ENCODE results near the gene UBP1. TPM values are rescaled to one million over a fixed set of nuclear protein-coding genes. Genes with fewer than 3 reads are reported as not detected.
A peak's percentile ranks its signal among the peaks of the same experiment; 100 is the strongest.
"Not testable (repeated sequence)": the region's sequence is repeated elsewhere in the genome, so short reads cannot be mapped to it uniquely, and the experiment has no call there.

UBP1 gene
- total and polyA plus RNA-seq, 9 of the 15 experiments (the other 6 are each of a cell fraction or from before 2014, with no cell fraction given): 13.6 to 143 (median 79.6) TPM

DNA sequence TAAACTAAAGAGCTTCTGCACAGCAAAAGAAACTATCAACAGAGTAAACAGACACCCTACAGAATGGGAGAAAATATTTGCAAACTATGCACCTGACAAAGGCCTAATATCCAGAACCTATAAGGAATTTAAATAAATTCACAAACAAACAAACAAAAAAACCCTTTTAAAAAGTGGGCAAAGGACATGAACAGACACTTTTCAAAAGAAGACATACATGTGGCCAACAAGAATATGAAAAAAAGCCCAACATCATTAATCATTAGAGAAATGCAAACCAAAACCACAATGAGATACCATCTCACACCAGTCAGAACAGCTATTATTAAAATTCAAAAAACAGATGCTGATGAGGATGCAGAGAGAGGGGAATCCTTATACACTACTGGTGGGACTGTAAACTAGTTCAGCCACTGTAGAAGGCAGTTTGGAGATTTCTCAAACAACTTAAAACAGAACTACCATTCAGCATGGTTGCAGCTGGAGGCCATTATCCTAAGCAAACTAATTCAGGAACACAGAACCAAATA lies 101.2 kb downstream of the UBP1 start:
- H3K9me1 ChIP-seq (ENCODE audit: control insufficient read depth, insufficient read depth, low read length); DNase-seq (ENCODE audit: extremely low read depth in 1 of 4, low spot score in 3 of 4); H3K36me3 ChIP-seq (ENCODE audit: control insufficient read depth, insufficient read depth, low read length); H4K20me1 ChIP-seq (replicated peaks; ENCODE audit: control insufficient read depth, insufficient read depth, low read length); BruUV-seq (replicated peaks); H3K4me3 ChIP-seq; H3K27me3 ChIP-seq (ENCODE audit: control insufficient read depth in 2 of 2, insufficient read depth in 2 of 2, low read length in 2 of 2); H3K9me3 ChIP-seq (replicated peaks; ENCODE audit: control insufficient read depth, insufficient read depth, low read depth, low read length); CTCF ChIA-PET (ENCODE audit: low intra/inter-chr PET ratio); H3K27ac ChIP-seq (ENCODE audit: extremely low read depth, low read depth, low read length); intact Hi-C loops (cut with micrococcal nuclease); H3K9ac ChIP-seq (ENCODE audit: insufficient read depth in 1 of 2, low read depth in 2 of 2, low read length in 2 of 2); H3K4me2 ChIP-seq (ENCODE audit: insufficient read depth, low read length); H3K4me1 ChIP-seq (replicated peaks in 1 of 2; ENCODE audit: control insufficient read depth in 2 of 2, insufficient read depth in 2 of 2, low read length in 2 of 2); FAIRE-seq; in situ Hi-C loops (cut with MboI); ATAC-seq; H2AFZ ChIP-seq (ENCODE audit: low read depth, low read length); H3K79me2 ChIP-seq (ENCODE audit: control insufficient read depth, insufficient read depth, low read length): not testable (repeated sequence)
- POLR2A ChIA-PET: interaction anchor here (1.1 kb wide), 1 partner anchor 13 kb away, joined by 3 read pairs; no protein-coding TSS in a partner anchor
- TF ChIP-seq, protein P1, sequence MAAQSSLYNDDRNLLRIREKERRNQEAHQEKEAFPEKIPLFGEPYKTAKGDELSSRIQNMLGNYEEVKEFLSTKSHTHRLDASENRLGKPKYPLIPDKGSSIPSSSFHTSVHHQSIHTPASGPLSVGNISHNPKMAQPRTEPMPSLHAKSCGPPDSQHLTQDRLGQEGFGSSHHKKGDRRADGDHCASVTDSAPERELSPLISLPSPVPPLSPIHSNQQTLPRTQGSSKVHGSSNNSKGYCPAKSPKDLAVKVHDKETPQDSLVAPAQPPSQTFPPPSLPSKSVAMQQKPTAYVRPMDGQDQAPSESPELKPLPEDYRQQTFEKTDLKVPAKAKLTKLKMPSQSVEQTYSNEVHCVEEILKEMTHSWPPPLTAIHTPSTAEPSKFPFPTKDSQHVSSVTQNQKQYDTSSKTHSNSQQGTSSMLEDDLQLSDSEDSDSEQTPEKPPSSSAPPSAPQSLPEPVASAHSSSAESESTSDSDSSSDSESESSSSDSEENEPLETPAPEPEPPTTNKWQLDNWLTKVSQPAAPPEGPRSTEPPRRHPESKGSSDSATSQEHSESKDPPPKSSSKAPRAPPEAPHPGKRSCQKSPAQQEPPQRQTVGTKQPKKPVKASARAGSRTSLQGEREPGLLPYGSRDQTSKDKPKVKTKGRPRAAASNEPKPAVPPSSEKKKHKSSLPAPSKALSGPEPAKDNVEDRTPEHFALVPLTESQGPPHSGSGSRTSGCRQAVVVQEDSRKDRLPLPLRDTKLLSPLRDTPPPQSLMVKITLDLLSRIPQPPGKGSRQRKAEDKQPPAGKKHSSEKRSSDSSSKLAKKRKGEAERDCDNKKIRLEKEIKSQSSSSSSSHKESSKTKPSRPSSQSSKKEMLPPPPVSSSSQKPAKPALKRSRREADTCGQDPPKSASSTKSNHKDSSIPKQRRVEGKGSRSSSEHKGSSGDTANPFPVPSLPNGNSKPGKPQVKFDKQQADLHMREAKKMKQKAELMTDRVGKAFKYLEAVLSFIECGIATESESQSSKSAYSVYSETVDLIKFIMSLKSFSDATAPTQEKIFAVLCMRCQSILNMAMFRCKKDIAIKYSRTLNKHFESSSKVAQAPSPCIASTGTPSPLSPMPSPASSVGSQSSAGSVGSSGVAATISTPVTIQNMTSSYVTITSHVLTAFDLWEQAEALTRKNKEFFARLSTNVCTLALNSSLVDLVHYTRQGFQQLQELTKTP (IDR thresholded peaks at IDR 0.05; ENCODE audit: low read depth in 1 of 2, partially characterized antibody in 2 of 2): peak in 1 of 2 experiments; percentile 94

Small RNA genes within 50 kb of the gene (small RNA-seq; reads per million reads assigned to genes)
- gene RNU7-110P: not detected

Other genes starting within 250 kb of the UBP1 start
- not detected in 2 replicates for gene SUSD5, start 221.6 kb downstream of the UBP1 start, total RNA-seq (2014; rRNA removed)
- not detected in 2 replicates for gene SUSD5, start 221.6 kb downstream of the UBP1 start, total RNA-seq (2014; rRNA removed; fragmentation: Illumina TruSeq; extraction: Trizol)
- not detected in 2 replicates for gene SUSD5, start 221.6 kb downstream of the UBP1 start, total RNA-seq (2015; rRNA removed; fragmentation: Illumina TruSeq; extraction: Trizol)
- gene SUSD5, start 221.6 kb downstream of the UBP1 start, total RNA-seq (2021): not detected in 2 replicates
- gene SUSD5, start 221.6 kb downstream of the UBP1 start, polyA plus RNA-seq (2011; rRNA removed): not detected in 2 replicates
- not detected in 2 replicates for gene SUSD5, start 221.6 kb downstream of the UBP1 start, polyA plus RNA-seq (2014; fragmentation: Illumina TruSeq; extraction: Trizol)
- not detected for gene SUSD5, start 221.6 kb downstream of the UBP1 start, polyA plus RNA-seq (2014; fragmentation: Nextera tagmentation; extraction: Ambion mirVana)
- gene SUSD5, start 221.6 kb downstream of the UBP1 start, polyA plus RNA-seq (2014; rRNA removed): not detected in 2 replicates
- gene FBXL2, start 163.0 kb downstream of the UBP1 start, total RNA-seq (2014; rRNA removed): 1.3 and 1.5 TPM in 2 replicates
- gene FBXL2, start 163.0 kb downstream of the UBP1 start, total RNA-seq (2014; rRNA removed; fragmentation: Illumina TruSeq; extraction: Trizol): 1.8 and 1.9 TPM in 2 replicates
- gene FBXL2, start 163.0 kb downstream of the UBP1 start, total RNA-seq (2015; rRNA removed; fragmentation: Illumina TruSeq; extraction: Trizol): 1.7 TPM in 2 replicates
- gene FBXL2, start 163.0 kb downstream of the UBP1 start, total RNA-seq (2021): 1.6 and 2.2 TPM in 2 replicates
- gene FBXL2, start 163.0 kb downstream of the UBP1 start, polyA plus RNA-seq (2011; rRNA removed): 5.5 and 6.9 TPM in 2 replicates
- 1.1 and 1.8 TPM in 2 replicates for gene FBXL2, start 163.0 kb downstream of the UBP1 start, polyA plus RNA-seq (2014; fragmentation: Illumina TruSeq; extraction: Trizol)
- gene FBXL2, start 163.0 kb downstream of the UBP1 start, polyA plus RNA-seq (2014; fragmentation: Nextera tagmentation; extraction: Ambion mirVana): 1 to 10 TPM; 2.2 to 2.4 TPM
- gene FBXL2, start 163.0 kb downstream of the UBP1 start, polyA plus RNA-seq (2014; rRNA removed): 2.4 and 6.3 TPM in 2 replicates